Activated CD4-positive, alpha-beta T cell treated with anti-CD3 and anti-CD28 coated beads for 4 hours (primary cell): ENCODE results near the gene ZNF592.
A peak's percentile ranks its signal among the peaks of the same experiment; 100 is the strongest.
"Not testable (repeated sequence)": the region's sequence is repeated elsewhere in the genome, so short reads cannot be mapped to it uniquely, and the experiment has no call there.

Experiments used
- DNase-seq, 2 donors: peaks; one replicate each; pipeline ENCODE4 v3.0.0-alpha.2; 2020

The ZNF592 gene

DNA sequence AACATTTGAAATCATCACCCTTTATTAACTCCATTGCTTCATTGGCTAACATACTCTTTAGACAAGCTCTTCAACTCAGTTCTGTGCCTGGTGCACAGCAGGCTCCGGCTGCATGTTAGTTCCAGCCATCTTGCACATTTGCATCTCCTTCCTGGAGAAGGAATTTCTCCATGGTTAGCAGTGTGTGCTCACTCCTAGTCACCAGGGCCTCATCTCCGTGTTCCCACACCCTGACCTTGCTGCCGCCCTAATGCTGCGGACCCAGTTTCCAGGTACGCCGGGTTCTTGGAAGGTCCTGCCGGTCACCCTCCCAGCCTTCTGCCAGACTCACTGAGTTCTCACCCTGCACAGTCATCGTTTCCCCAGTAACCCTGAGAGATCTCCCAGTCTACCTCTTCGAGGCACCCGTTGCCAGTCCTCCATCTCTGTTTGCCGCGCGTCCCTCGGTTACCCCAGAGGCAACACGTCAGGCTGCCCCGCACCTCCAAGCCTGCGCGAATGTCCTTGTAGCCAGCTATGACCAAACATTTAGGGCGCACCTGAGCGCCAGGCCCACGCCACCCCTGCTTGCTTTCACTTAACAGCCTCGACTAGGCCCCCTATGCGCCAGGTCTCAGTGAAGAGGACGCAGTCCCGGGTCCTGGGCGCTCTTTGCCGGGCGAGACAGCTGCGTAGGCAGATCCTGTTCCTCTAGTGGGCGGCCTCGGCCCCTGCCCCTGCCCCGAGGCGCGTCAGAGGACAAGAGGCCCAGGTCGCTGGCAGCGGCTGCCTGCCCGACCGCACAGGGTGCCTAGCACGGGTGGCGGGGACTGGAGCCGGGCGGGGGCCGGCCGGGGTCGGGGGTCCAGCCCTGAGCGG, 747 bp upstream of the ZNF592 start:
- DNase-seq, result peak; percentile 61 to 73

DNA sequence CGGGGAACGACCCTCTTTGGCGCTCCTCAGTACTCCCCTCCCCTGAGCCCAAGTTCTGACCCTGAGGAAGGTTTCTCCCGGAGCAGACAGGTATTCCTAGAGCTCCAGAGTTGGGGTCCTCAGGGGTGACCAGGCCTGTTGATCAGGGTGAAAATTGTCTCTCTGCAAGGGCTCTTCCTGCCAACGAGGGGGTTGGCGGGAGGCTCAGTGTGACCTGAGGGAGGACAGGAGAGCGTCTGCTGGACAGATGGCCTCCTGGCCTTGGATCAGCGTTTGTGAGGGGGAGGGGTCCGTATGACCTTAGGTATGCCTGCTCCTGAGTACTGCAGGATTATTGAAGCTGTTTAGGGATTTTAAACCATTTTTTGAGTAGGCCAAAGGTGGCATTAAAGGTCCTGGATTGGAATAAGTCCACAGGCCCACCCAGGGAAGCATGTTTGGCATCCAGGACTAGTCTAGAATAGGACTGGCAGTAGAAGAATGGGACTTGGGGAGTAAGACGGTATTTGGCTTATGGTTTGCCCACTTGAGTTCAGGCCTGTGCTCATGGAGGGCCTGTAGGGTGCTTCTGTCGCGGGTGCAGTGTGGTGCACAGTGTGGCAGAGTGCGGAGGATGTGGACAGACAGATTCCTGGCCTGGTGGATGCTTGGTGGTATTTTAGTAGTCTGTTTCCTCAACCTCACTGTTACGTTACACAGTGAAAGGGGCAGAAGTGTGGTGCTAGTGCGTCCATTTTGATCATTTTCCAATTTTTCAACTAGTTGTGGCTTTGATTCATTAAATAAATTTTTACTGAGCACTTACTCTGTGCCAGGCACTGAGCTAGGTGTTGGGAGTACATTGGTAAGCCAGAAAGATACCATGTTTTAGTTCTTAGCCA, 959 bp downstream of the ZNF592 start:
- DNase-seq, result peak; percentile 32 to 38

DNA sequence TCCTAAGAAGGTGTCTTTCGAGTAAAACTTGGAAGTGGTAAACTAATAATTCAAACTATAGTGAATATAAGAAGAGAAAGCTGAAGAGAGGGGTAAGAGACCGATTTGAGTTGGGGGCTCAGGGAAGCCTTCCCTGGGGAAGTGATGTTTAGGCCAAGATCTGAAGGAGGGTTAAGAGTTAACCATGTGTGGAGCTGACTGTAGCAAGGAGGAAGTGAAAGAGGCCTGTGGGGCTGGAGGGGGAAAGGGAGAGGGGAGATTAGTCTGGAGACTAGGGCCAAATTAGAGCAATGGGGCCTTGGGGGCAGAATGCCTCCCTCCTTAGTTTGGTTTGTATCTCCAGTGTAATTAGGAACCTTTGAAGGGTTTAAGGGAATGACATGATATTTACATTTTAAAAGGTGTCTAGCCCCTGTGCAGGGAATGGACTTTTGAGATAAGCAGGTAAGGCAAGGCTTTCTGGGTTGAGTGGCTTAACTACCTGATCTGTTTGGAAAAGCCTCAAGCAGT, 2.2 kb downstream of the ZNF592 start:
- DNase-seq, result no peak

- not testable (repeated sequence) for DNase-seq
These were observed 3.3 kb downstream of the ZNF592 start for GRCh38 chr15:84751721-84752120.

DNA sequence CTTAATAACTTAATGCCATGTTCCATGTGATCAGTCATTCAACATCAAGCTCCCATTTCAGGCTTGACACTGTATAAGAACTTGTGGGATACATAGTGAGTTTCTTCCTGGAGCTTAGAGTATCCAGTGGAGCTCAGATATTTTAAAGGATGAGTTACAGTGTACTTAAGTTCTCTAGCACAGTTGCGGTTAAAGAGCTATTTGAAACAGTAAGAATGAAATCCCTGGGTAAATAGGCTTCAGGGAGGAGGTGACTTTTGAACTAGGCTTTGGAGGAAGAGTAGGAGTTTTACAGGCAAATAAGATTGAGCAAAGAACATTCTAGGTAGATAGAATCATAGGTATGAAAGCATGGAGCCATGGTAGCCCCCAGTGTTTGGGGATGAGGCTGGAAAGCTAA, 3.8 kb downstream of the ZNF592 start:
- no peak for DNase-seq

- no peak for DNase-seq
These were observed 4.3 kb downstream of the ZNF592 start for GRCh38 chr15:84752700-84753099.

GRCh38 chr15:84754889-84755288, 6.5 kb downstream of the ZNF592 start:
- DNase-seq, result not testable (repeated sequence)

GRCh38 chr15:84755736-84756527, 7.5 kb downstream of the ZNF592 start:
- no peak for DNase-seq

DNA sequence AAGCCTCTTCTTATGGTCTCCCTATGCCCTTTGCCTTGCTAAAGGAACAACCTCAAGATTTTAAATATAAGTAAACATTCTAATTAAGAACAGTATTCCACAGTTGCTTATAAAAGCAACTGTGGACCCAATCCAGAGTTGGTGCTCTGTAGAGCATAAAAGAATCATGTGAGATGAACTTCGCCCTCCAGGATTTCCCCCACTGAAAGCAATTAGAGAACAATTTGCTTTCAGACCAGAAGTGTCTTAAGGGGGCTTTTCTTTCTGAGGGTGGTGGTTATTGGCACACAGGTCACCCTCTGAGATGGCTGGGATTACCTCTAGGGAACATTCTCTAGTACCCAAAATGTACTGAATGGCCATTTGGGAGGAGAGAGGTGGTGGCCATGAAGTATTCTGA, 10.6 kb downstream of the ZNF592 start:
- DNase-seq, result no peak

DNA sequence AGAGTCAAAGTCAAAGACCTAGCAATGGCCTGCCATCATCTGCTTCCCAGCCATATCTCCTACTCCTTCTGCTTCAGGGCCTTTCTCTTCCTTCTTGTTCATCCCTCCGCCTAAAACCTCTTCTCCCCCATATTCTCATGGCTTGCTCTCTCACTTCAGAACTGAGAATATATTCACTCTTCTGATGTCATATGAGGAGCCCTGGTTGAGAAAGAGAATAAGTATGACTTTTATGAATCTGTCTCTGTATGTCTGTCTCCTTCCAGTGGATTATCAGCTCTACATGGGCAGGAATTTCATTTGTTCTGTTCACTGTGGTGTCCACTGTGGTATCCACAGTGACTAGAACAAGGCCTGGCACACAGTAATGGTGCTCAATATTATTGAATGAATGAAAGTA, 11.8 kb downstream of the ZNF592 start:
- DNase-seq, result no peak

DNA sequence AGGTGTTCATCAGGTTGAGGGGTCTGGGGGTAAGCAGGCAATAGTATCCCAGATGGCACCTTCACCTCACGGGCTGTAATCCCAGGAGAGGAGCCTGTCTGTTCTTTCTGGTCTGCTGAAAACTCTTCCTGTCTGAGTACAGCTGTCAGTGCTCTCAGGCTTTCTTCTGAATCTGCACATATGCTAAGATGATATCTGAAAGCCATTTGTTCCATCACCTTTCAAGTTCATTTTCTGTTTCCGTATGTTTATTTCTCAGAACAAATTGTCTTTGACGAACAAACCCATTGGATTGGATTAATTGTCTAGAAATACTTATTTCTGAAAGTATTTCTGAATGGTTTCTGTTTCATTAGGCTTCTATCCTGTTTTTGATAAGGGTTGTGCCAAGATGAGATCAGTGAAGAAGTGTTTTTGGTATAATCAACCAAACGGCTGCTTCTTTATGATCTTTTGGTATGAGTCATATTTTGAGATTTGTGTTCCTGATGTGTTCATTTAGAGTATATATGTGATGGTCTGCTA, 13.3 kb downstream of the ZNF592 start:
- DNase-seq, result no peak

- DNase-seq, result no peak
These were observed 14.6 kb downstream of the ZNF592 start for GRCh38 chr15:84762840-84763572.

DNA sequence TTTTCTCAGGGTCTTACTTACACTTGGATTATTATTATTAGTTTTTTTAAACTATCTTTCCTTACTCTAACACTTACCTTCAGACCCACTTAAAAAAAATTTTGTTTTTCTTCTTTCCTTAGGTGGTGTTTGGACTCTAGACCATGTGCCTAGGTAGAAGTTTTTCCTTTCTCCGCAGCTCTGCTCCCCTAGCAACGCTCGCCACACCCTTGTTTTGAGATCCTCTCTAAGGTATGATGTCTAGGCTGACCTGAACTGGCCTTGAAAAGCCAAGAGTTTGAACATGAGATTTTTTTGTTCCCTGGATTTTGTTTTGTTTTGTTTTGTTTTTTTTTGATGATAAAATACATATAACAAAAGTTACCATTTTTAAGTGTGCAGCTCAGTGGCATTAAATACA, 16.2 kb downstream of the ZNF592 start:
- no peak for DNase-seq

- DNase-seq, result no peak
These were observed 16.6 kb downstream of the ZNF592 start for GRCh38 chr15:84764989-84765388.

DNA sequence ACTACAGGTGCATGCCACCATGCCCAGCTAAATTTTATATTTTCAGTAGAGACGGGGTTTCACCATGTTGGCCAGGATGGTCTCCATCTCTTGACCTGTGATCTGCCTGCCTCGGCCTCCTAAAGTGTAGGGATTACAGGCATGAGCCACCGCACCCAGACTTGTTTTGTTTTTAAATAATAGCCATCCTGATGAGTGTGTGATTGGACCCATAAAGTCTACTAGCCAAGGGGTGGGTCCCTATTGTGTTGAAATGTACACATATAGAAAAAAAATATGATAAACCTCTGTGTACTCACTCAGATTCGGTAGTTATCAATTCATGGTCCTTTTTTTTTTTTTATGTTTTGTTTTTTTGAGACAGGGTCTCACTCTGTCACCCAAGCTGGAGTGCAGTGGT, 17.3 kb downstream of the ZNF592 start:
- DNase-seq, result no peak

DNA sequence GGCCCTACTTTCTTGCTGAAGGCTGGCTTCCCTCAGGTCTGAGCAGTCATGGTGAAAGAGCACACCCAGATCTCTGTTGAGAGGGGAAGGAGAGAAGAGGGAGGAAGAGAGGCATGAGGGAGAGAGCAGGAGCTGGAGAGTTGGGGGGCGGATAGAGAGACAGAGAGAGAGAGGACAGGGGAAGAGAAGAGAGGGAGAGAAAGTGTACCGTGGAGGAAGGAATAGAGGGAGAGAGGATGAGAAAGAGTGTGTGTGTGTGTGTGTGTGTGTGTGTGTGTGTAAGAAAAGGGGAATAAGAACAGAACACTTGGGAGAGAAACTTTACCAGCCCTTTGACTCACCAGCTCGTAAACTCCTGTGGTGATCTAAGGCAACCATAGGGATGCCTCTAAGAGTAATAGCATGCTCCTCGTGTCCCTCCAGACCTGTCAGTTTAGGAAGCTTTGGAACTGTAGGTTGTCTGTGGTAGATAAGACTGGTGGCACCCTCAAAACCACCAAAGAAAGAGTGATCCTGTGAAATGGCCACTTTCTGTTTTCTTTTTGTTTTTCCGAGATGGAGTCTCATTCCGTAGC, 18.2 kb downstream of the ZNF592 start:
- DNase-seq, result no peak

DNA sequence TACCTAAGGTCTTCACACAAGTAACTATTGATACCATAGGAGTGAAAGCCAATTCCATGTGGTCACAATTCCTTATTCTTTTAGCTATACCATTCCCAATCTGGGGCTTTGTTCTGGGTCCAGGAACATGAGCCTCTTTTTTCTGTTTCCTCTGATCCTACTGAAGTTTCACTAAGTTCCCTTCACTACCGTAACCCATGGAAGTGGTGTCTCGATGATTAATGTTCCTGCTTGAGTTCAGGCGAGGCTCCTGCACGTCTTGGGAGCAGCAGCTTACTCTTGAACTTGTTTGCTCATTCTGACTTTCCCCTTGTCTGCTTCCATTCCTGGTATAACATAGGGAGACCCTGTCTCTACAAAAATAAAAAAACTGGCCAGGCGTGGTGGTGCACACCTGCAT, 23.6 kb downstream of the ZNF592 start:
- DNase-seq, result no peak

DNA sequence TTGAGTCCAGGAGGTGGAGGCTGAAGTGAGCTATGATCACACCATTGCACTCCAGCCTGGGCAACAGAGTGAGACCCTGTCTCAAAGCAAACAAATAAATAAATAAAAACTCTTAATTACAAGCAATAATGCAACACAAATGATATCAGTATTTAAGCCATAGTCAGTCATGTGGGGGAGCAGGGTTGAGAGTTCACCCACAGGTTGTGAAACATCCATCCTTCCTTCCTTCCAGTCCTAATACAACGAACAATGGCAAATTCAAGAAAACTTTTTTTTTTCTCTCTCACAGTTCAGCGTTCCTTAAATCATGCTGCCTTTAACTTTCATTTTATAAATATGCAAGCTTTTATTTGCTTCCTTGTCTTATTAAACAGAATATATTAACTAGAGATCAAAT, 24.1 kb downstream of the ZNF592 start:
- DNase-seq, result no peak

- DNase-seq, result no peak
These were observed 25.3 kb downstream of the ZNF592 start for GRCh38 chr15:84773716-84774115.

DNA sequence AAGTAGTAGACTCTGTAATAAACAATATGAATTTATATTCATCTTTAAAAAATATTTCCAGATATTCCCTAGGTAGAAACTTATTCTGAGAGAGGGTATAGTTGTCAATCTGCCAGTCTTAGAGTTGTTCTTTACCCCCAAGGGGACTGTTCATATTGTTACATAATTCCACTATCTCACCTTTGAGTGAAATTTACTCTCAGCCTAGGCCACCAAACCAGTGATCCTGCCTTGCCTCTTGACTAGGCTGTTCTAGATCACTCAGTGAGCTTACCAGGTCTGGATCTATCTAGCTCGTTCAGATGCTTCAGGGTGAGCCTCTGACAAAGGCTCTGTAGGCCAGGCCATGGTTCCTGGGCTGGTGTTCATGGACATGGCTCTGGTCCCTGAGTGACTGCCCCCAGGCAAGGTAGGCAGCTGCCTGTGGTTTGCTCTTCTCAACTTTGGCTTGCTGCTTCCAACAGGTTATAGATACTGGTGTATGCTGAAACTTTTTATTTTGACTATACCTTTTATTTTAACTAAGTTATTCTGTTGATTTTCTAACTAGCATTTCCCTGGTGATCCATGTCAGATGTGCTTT, 27.6 kb downstream of the ZNF592 start:
- no peak for DNase-seq

- no peak for DNase-seq
These were observed 29.8 kb downstream of the ZNF592 start for GRCh38 chr15:84778194-84778593.
